A204.1 (cell line): Measurements from ENCODE around the gene SPOCK1.

Experiments
- FAIRE-seq: peaks from 2 replicates; lab custom pipeline; 2012; peaks lifted over from hg19 to GRCh38; lab: Jason Lieb, UNC

Gene SPOCK1

DNA sequence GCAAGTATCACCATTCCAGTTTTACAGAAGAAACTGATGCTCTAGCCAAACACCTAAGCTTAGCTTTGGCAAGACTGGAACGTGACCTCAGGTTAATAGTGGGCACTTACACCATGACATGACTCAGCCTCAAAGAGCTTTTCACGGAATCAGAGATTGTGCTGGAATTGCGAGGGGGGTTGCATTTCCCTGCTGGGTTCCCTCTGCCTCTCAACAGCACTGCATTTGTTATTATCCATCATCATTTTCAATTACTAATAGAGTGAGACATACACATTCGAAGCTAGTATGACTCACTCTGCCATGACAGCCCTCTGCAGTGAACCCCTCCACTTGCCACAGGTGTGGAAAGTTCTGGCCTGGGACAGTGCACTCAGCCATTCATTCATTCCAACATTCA, 8.0 kb downstream of the SPOCK1 start:
- FAIRE-seq: no peak

DNA sequence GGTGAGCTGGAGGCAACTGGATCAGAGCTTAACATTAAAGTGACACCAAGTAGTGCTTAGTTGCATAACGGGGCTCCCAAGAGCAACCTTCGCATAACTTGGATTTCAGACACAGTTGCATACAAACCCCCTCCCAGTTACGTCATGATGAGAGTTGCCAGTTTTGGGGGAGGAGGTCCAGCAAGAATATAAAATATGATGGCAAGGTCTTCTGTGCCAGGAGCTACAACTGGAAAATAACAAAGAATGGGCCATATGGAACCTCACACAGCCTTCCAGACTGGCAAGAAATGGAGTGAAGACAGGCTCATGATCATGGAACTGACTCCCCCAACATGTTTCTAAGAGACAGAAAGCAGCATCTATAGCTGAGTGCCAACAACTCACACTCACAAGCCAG, 8.5 kb downstream of the SPOCK1 start:
- FAIRE-seq: no peak

- no peak for FAIRE-seq
Measured at GRCh38 chr5:137488974-137489373, 10.2 kb downstream of the SPOCK1 start.

GRCh38 chr5:137488516-137488915, 10.6 kb downstream of the SPOCK1 start:
- FAIRE-seq: no peak

DNA sequence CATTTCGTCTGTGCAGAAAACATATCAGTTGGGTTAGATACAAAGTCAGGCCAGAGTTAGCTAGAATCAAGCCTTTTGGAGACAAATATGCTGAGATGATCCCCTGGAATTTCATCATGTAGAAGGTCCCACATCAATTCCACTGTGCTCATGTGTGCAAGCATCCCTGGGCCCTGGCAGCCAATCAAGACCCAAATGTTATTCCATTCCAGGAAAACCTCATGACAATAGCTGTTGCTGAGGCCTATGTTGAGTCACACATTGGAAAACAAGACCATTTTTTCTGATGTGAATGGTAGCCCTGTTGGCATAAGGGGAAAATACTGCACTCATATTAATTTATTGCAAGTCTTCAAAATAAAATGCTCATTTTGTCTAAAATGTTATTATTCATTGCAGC, 11.5 kb downstream of the SPOCK1 start:
- no peak for FAIRE-seq

DNA sequence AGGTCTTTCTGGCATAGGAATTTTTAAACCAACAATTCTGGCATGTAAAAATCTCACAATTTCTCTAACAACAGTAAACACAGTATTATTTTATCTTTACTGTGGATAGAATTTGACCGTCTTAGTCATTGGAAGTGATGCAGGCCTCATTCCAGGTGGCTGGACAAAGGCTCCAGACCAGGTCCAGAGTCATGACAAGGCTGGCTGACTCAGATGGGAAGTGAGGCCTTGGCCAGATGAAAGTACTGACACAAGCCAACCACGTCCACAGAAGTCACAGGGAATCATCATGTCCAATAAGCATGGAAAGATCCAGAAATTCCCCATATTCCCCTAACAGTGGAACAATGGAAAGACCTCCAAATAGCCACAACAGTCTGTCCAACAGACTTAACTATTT, 12.4 kb downstream of the SPOCK1 start:
- no peak for FAIRE-seq

DNA sequence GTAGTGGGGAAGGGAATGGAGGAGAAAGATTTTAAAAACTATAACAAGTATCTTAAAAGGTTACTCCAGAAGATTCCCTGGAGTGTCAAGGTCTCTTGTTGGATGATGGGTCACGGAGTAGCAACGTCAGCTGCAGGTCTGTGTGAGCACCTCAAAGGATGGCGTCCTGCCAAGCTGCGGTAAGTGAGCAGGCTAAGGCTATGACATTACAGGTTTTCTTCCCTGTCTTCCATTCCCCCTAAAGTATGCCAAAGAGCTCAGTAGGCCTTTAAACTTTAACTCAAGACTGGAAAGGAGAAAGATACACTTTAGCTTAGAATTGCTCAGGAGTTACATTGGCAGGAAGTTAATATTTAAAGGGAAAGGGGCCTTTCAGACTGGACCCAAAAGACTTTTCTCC, 17.5 kb downstream of the SPOCK1 start:
- FAIRE-seq: no peak

- FAIRE-seq: no peak
Measured at GRCh38 chr5:137478043-137478442, 21.1 kb downstream of the SPOCK1 start.

DNA sequence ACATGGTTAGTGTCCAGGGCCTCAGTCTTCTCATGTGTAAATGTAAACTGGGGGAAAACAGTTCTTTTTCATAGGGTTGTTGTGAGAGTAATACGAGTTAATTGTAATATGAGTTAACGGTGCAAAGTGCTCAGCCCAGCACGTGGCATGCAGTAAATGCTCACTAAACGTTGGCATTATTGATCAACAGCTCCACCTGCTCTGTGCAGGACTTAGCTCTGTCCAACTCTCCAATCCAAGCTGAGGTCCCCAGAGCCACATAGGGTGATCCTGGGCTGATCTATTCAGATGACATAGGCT, 28.3 kb downstream of the SPOCK1 start:
- FAIRE-seq: no peak

DNA sequence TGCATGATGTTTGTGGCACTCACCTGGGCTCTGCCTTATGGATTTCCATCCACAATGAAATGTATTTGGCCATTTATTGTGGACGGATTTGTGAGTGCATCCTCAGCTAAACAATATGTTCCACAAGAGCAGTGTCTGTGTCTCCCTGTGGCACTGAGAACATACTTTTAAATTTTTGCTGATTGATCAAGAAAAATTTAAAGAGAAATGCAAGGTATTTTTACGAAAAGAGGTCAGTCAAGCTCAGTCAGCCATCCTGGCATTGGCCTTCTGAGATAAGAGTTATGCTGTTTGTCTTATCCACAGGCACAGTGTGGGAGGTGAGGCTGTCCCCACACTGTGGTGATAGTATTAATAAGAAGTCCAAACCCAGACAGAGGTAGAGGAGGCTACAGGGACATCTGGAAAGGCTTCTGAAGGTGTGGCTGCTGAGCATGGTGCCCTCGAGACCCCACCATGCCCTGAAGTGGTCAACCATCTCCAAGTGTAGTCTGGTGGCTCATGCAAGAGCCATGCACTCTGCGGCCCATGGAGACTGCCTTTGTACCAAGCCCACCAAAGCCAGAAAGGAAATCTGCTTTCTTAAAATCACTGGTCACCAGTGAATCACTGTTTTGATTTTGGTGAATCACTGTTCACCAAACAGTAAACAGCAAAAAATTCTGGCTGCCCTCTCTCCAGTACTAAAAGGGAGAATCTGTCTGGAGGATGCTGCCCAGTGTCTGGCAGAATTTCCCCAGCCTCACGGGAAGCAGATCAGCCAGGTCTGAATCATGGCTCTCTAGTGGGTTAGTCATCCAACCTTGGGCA, 28.8 kb downstream of the SPOCK1 start:
- FAIRE-seq: no peak

DNA sequence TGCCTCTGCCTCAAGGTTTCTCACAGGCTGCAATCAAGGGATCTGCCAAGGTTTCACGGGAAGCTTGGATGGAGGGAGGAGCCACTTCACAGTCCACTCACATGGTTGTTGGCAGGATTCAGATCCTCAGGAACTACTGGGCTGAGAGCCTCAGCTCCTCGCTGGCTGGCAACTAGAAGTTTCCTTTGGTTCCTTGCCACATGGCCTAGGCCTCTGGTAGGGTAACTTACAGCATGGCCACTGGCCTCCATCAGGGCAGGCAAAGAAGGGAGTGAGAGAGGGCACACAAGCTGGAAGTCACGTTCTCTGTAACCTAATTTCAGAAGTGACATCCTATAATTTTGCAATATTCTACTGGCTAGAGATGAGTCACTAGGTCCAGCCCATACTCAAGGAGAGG, 32.2 kb downstream of the SPOCK1 start:
- FAIRE-seq: no peak

DNA sequence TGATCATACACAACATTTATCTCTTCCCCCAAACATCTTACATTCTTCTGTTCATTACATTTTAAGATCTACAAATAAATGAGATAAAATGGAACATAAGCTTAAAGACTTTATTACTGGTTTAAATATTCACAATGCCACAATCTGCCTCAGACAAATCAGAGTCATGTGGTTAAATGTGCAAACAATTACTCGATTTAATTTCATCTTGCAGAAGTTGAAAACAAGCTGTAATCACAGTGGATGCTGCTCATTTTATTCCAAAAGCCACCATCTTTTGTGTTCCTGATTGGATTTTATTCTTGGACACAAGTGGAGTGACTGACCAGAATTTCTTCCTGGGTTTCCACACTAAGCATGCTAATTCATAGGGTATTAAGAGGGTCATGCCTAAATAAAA, 33.2 kb downstream of the SPOCK1 start:
- no peak for FAIRE-seq

- no peak for FAIRE-seq
Measured at GRCh38 chr5:137462816-137463520, 36.2 kb downstream of the SPOCK1 start.

GRCh38 chr5:137462265-137462590, 36.9 kb downstream of the SPOCK1 start:
- no peak for FAIRE-seq

- no peak for FAIRE-seq
Measured at GRCh38 chr5:137461391-137462264, 37.5 kb downstream of the SPOCK1 start.

GRCh38 chr5:137454671-137455070, 44.5 kb downstream of the SPOCK1 start:
- FAIRE-seq: no peak

- FAIRE-seq: no peak
Measured at GRCh38 chr5:137453483-137454080, 45.5 kb downstream of the SPOCK1 start.

DNA sequence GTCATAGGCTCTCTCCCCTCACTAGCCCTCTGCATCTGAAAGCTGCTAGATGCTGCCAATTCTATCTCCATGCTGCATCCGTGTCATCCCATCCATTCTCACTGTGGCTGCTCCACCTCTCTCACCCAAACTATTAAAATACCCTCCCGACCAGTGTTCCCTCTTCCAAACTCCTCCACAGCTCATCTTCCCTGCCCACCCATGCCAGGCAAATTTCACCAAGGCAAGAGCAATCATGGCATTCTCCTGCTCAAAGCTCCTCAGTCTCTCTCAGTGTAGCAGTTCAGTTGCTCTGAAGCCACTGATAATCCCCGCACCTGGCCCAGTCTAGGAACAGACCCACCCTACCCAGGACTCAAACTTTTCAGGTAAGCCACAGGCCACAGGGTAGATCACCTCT, 48.4 kb downstream of the SPOCK1 start:
- FAIRE-seq: no peak

DNA sequence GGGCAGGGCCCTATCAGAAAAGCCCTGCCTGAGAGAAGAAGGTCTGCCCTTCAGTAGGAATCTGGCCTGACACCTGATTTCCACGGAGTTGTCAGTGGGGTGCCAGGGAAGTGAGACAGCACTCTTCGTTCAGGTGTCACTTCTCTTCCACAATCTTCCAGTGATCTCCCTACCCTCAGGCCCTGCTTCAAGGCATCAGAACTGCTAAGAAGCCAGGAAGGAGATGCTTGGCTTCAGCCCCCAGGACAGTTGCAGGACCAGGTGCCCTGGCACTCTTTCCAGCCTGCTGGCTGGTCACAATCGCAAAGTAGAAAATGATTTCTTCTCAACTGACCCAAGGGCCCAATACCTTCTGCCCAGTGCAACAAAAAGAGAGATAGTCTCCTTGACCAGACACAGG, 50.3 kb downstream of the SPOCK1 start:
- no peak for FAIRE-seq

GRCh38 chr5:137446615-137447014, 52.5 kb downstream of the SPOCK1 start:
- FAIRE-seq: no peak

DNA sequence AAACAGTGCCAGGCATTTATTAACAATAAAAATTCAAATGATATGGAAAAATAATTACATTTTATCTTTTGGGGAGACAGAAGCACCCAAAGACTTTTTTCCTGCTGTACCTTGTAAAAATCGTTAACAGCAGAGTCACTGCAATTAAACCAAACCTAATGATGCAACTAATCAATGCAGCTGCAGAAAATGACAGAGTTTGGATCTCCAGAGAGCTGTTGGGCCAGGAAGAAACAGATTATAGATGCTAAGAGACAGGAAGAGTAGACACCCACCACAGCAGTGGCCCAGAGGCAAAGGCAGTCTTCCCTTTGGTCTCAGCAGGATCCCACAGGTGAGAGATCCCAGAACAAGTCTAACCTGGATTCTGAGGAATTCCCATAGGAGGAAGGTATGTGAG, 53.0 kb downstream of the SPOCK1 start:
- no peak for FAIRE-seq

GRCh38 chr5:137442660-137443059, 56.5 kb downstream of the SPOCK1 start:
- FAIRE-seq: no peak

GRCh38 chr5:137441476-137441875, 57.6 kb downstream of the SPOCK1 start:
- FAIRE-seq: no peak
